Stimulated activated CD4-positive, alpha-beta T cell treated with anti-CD3 and anti-CD28 coated beads, TNF-alpha, amount 100 ng/mL, for 24 hours (primary cell): Measurements from ENCODE around the gene LYST.
"Not testable (repeated sequence)": the region's sequence is repeated elsewhere in the genome, so short reads cannot be mapped to it uniquely, and the experiment has no call there.

ENCODE experiments used
- DNase-seq, 3 experiments: peaks; one replicate each; pipeline ENCODE4 v3.0.0-alpha.2; 2020; ENCODE audit warnings: low read depth in 3 of 3

LYST gene

GRCh38 chr1:235861857-235862256 lies 4.8 kb downstream of the LYST start:
- DNase-seq, result no peak

GRCh38 chr1:235860829-235861228 lies 5.9 kb downstream of the LYST start:
- DNase-seq, result no peak

- DNase-seq, result no peak
Observed at GRCh38 chr1:235859789-235860188, 6.9 kb downstream of the LYST start.

- no peak for DNase-seq
Observed at GRCh38 chr1:235858766-235859165, 7.9 kb downstream of the LYST start.

- no peak for DNase-seq
Observed at GRCh38 chr1:235857756-235858155, 8.9 kb downstream of the LYST start.

- no peak for DNase-seq
Observed at GRCh38 chr1:235855811-235856429, 10.8 kb downstream of the LYST start.

GRCh38 chr1:235854347-235854746 lies 12.4 kb downstream of the LYST start:
- no peak for DNase-seq

GRCh38 chr1:235853653-235854052 lies 13.1 kb downstream of the LYST start:
- no peak for DNase-seq

GRCh38 chr1:235852887-235853286 lies 13.8 kb downstream of the LYST start:
- DNase-seq, result no peak

GRCh38 chr1:235851939-235852338 lies 14.8 kb downstream of the LYST start:
- no peak for DNase-seq

- DNase-seq, result not testable (repeated sequence)
Observed at GRCh38 chr1:235848251-235848650, 18.5 kb downstream of the LYST start.

GRCh38 chr1:235845656-235846107 lies 21.0 kb downstream of the LYST start:
- DNase-seq, result not testable (repeated sequence)

GRCh38 chr1:235844776-235845175 lies 21.9 kb downstream of the LYST start:
- no peak for DNase-seq

- DNase-seq, result no peak
Observed at GRCh38 chr1:235843461-235843961, 23.2 kb downstream of the LYST start.

GRCh38 chr1:235841938-235842545 lies 24.7 kb downstream of the LYST start:
- no peak for DNase-seq

GRCh38 chr1:235838021-235838420 lies 28.7 kb downstream of the LYST start:
- no peak for DNase-seq

- no peak for DNase-seq
Observed at GRCh38 chr1:235835226-235835625, 31.5 kb downstream of the LYST start.

GRCh38 chr1:235834620-235835019 lies 32.1 kb downstream of the LYST start:
- no peak for DNase-seq

- no peak for DNase-seq
Observed at GRCh38 chr1:235832011-235832410, 34.7 kb downstream of the LYST start.

- DNase-seq, result peak in 1 of 3 experiments; percentile 16
Observed at GRCh38 chr1:235831148-235831547, 35.6 kb downstream of the LYST start.

- DNase-seq, result no peak
Observed at GRCh38 chr1:235826102-235826854, 40.4 kb downstream of the LYST start.

GRCh38 chr1:235825229-235825628 lies 41.5 kb downstream of the LYST start:
- DNase-seq, result no peak

GRCh38 chr1:235823684-235824083 lies 43.0 kb downstream of the LYST start:
- no peak for DNase-seq
